NT2/D1 (cell line): ENCODE measurements around the gene CCDC70.

Experiments used
- SUZ12 ChIP-seq: IDR thresholded peaks from 2 replicates; pipeline ENCODE4 v1.6.1; 2011; ENCODE audit not compliant: insufficient read length, insufficient read depth; ENCODE audit errors: extremely low read depth
- YY1 ChIP-seq: IDR thresholded peaks from 2 replicates; pipeline ENCODE4 v1.6.1; 2011; ENCODE audit not compliant: insufficient read length, insufficient read depth
- ZNF274 ChIP-seq: IDR thresholded peaks from 2 replicates; pipeline ENCODE4 v1.6.1; 2011; ENCODE audit warnings: mild to moderate bottlenecking, low read depth, low read length

DNA sequence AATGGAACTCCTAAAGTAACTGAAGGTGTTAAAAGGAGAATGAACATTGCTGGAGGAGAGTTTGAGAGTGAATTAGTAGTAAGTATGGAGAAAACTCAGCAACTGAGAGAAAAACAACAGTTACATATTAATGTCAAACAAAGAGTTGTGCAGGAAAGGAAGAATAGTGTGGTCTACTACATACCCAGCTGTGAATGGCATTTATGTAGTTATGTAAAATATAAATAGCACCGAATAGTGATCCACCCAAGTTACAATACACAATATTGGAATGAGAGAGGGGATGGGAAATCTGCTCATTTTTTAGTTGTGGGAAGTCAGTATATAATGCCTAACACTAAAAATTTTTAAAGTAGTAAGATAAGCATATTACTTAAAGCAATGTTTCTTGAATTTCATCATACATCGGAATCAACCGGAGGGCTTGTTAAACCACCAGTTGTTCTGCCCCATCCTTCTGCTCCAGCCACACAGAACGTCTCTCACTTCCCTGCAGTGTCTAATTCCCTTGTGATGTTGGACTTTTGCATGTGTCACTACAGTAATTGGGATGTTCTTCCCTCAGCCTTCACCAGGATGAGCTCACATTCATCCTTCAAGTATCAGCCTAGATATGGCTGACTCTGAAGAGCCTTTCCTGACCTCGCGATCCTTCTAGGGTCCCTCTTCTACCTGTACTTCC lies 11.5 kb downstream of the CCDC70 start:
- TF ChIP-seq SUZ12: no peak
- TF ChIP-seq YY1: no peak
- no peak for TF ChIP-seq ZNF274
